Panc1 (cell line): ENCODE results near the gene PGBD5. TPM values are rescaled to one million over a fixed set of nuclear protein-coding genes. Genes with fewer than 3 reads are reported as not detected.

Experiments
- ATAC-seq: fragments of 200-7000 bp; cut with Tn5 transposase; 2 replicates; pipeline ENCODE4 v1.9.1; 2020; ENCODE audit warnings: mild to moderate bottlenecking, moderate library complexity
- BruUV-seq: library from RNA; stranded (reverse); fragments of 400-500 nt; replicated peaks from 2 replicates; lab custom pipeline; 2021; lab: Mats Ljungman, UMichigan
- CTCF ChIA-PET: fragments of 300-600 bp; sonication (Branson Sonifier 250); formaldehyde crosslinking; loops from one replicate; lab custom pipeline; 2022; ENCODE audit warnings: antibody characterized with exemption; lab: Charles Lee
- POLR2A ChIA-PET: fragments of 300-600 bp; sonication (Branson Sonifier 250); formaldehyde crosslinking; loops from one replicate; lab custom pipeline; 2022; ENCODE audit warnings: antibody characterized with exemption; lab: Charles Lee
- DNase-seq: peaks from one replicate; pipeline ENCODE4 v3.0.0-alpha.2; 2010; ENCODE audit warnings: low read depth, low spot score
- H3K27ac ChIP-seq: 2 replicates; pipeline ENCODE4 v1.5.1; 2011; ENCODE audit warnings: mild to moderate bottlenecking, low read length, inconsistent platforms
- H3K27me3 ChIP-seq: fragments of 200-500 bp; sonication (Bioruptor generic); 2 replicates; pipeline ENCODE4 v1.6.0; 2014; ENCODE audit warnings: low read length, inconsistent platforms; ENCODE audit not compliant: control insufficient read depth, insufficient read depth
- H3K36me3 ChIP-seq: fragments of 200-500 bp; sonication (Bioruptor generic); 2 replicates; pipeline ENCODE4 v1.5.1; 2014; ENCODE audit warnings: inconsistent platforms, mild to moderate bottlenecking, low read length, moderate library complexity; ENCODE audit not compliant: control insufficient read depth, insufficient read depth
- H3K4me1 ChIP-seq: 2 replicates; pipeline ENCODE4 v1.5.1; 2011; ENCODE audit warnings: inconsistent platforms, mild to moderate bottlenecking, low read length, moderate library complexity; ENCODE audit not compliant: control insufficient read depth, insufficient read depth
- H3K4me3 ChIP-seq, 2 experiments: 2 replicates each; pipeline ENCODE4 v1.5.1; 2011 to 2012; ENCODE audit warnings: low read depth in 2 of 2, low read length in 2 of 2, mild to moderate bottlenecking in 2 of 2, inconsistent platforms in 1 of 2, moderate library complexity in 1 of 2
- H3K9me3 ChIP-seq: fragments of 200-500 bp; sonication (Bioruptor generic); 2 replicates; pipeline ENCODE4 v1.5.1; 2014; ENCODE audit warnings: low read depth, mild to moderate bottlenecking, inconsistent platforms, low read length, moderate library complexity; ENCODE audit not compliant: control insufficient read depth, insufficient read depth
- CTCF ChIP-seq: fragments of 450-650 bp; IDR thresholded peaks from 2 replicates; pipeline ENCODE4 v1.5.1; 2017; ENCODE audit warnings: mild to moderate bottlenecking
- POLR2AphosphoS5 ChIP-seq: IDR thresholded peaks from 2 replicates; pipeline ENCODE4 v1.6.1; 2012; ENCODE audit warnings: mild to moderate bottlenecking, low read depth, low read length, moderate library complexity
- REST ChIP-seq, 2 experiments: IDR thresholded peaks; 2 replicates each; pipeline ENCODE4 v1.6.1; 2011 to 2012; ENCODE audit warnings: low read depth in 2 of 2, control low read depth in 1 of 2, low read length in 1 of 2, mild to moderate bottlenecking in 1 of 2, moderate library complexity in 1 of 2; ENCODE audit not compliant: insufficient read depth in 1 of 2
- SIN3A ChIP-seq: IDR thresholded peaks from 2 replicates; pipeline ENCODE4 v1.6.1; 2012; ENCODE audit warnings: low read depth, mild to moderate bottlenecking, low read length, moderate library complexity, borderline replicate concordance; ENCODE audit not compliant: insufficient read depth
- TCF7L2 ChIP-seq: IDR thresholded peaks from 2 replicates; pipeline ENCODE4 v1.6.1; 2011; ENCODE audit warnings: mild to moderate bottlenecking, low read depth, low read length, inconsistent platforms
- in situ Hi-C: cut with HindIII; loops from 2 replicates; pipeline ENCODE4 v1.10.0; 2016; ENCODE audit warnings: low sequenced_read_pairs, low pct_unique_long_range_greater_than_20kb
- intact Hi-C: fragments of 100-400 bp; cut with micrococcal nuclease; formaldehyde crosslinking; loops from one replicate; pipeline ENCODE4 v1.10.0; 2022; ENCODE audit not compliant: unreplicated experiment
- total RNA-seq: library from RNA; stranded (reverse); gene quantifications from one replicate; pipeline ENCODE4 v1.2.1, GENCODE V29; 2021; ENCODE audit not compliant: unreplicated experiment

The PGBD5 gene
- total RNA-seq, 1 experiment from 2014 or later, result 0.05 TPM

GRCh38 chr1:230352537-230352936 is 73.6 kb downstream of the PGBD5 start:
- no peak for DNase-seq
- H3K4me3 ChIP-seq, result no peak overlapping the region
- H3K27ac ChIP-seq, result no peak overlapping the region
- intact Hi-C loops, result no loop called here
- ChIA-PET POLR2A (no interaction called here), CTCF (no interaction called here)
- no peak for ATAC-seq
- H3K27me3 ChIP-seq, result peaks cover 7% of the 10 kb centered on the region; the same call in 1 of the 2 replicates
- no peak for TF ChIP-seq REST (IDR thresholded peaks at IDR 0.05; ENCODE audit: insufficient read depth in 1 of 2, low read depth in 2 of 2, low read length in 1 of 2)
- TF ChIP-seq TCF7L2, result no peak
- no peak for TF ChIP-seq SIN3A
- no peak for TF ChIP-seq CTCF
- no peak for TF ChIP-seq POLR2AphosphoS5
- no peaks in the 10 kb centered on the region for H3K4me1 ChIP-seq
- H3K36me3 ChIP-seq, result no peaks in the 10 kb centered on the region
- no peaks in the 10 kb centered on the region for H3K9me3 ChIP-seq
- BruUV-seq, result no TSS peak
- in situ Hi-C loops, result no loop called here

- ChIA-PET POLR2A (no interaction called here), CTCF (no interaction called here)
- no peaks in the 10 kb centered on the region for H3K36me3 ChIP-seq
- no peak for ATAC-seq
- in situ Hi-C loops (no loop called here), intact Hi-C loops (no loop called here)
- peaks cover 7% of the 10 kb centered on the region; the same call in 1 of the 2 replicates for H3K27me3 ChIP-seq
- BruUV-seq, result no TSS peak
- no peak overlapping the region for H3K4me3 ChIP-seq
- no peak overlapping the region for H3K27ac ChIP-seq
- no peak for TF ChIP-seq CTCF
- no peak for TF ChIP-seq SIN3A
- TF ChIP-seq TCF7L2, result no peak
- TF ChIP-seq POLR2AphosphoS5, result no peak
- no peaks in the 10 kb centered on the region for H3K4me1 ChIP-seq
- no peak for DNase-seq
- no peaks in the 10 kb centered on the region for H3K9me3 ChIP-seq
Measured at GRCh38 chr1:230351983-230352382, 74.1 kb downstream of the PGBD5 start.
